Left lung (tissue), 10 donors: ENCODE measurements around the gene PLA2G4C. TPM values are rescaled to one million over a fixed set of nuclear protein-coding genes. Genes with fewer than 3 reads are reported as not detected.

ENCODE experiments used
- ATAC-seq: fragments of 200-7000 bp; cut with Tn5 transposase; one replicate; pipeline ENCODE4 v1.9.1; 2020; ENCODE audit warnings: moderate library complexity
- DNase-seq, 4 donors: peaks; one replicate each; pipeline ENCODE4 v3.0.0-alpha.2; 2013 to 2020
- H3K27ac ChIP-seq, 2 donors: fragments of 200-600 bp; sonication (generic) in 1 of 2; one replicate each; pipeline versions ENCODE4 v1.5.0 to v1.8.0; 2020 to 2021
- H3K27me3 ChIP-seq, 2 donors: fragments of 200-600 bp; sonication (generic) in 1 of 2; one replicate each; pipeline versions ENCODE4 v1.5.0 to v1.8.0; 2020 to 2021
- H3K36me3 ChIP-seq, 2 donors: fragments of 200-600 bp; sonication (generic) in 1 of 2; one replicate each; pipeline versions ENCODE4 v1.5.0 to v1.8.0; 2020 to 2021
- H3K4me1 ChIP-seq, 2 donors: fragments of 200-600 bp; one replicate each; pipeline ENCODE4 v1.8.0; 2021
- H3K4me3 ChIP-seq, 2 donors: fragments of 200-600 bp; sonication (generic) in 1 of 2; one replicate each; pipeline versions ENCODE4 v1.5.0 to v1.8.0; 2020 to 2021; ENCODE audit warnings: mild to moderate bottlenecking in 1 of 2
- H3K9me3 ChIP-seq, 2 donors: fragments of 200-600 bp; sonication (generic) in 1 of 2; one replicate each; pipeline versions ENCODE4 v1.5.0 to v1.8.0; 2020 to 2021
- CTCF ChIP-seq, 2 donors: fragments of 200-600 bp; sonication (generic) in 1 of 2; IDR thresholded peaks; one replicate each; pipeline versions ENCODE4 v1.5.0 to v1.8.0; 2021; ENCODE audit warnings: antibody characterized with exemption in 2 of 2
- intact Hi-C, 2 donors: fragments of 100-400 bp; cut with DNase I; formaldehyde crosslinking; loops; one replicate each; pipeline versions ENCODE4 v1.11.2 to v1.14.2; 2022
- polyA plus RNA-seq, 6 donors: library from polyadenylated mRNA; unstranded; fragments of 120-200 nt; gene quantifications; one replicate each; pipeline ENCODE4 v1.2.1, GENCODE V29; 2013; ENCODE audit not compliant: insufficient read length in 6 of 6
- total RNA-seq, 2 donors: library from RNA; stranded (reverse); fragmentation: NEBNext Ultra II Directional; extraction: Animal tissue kit (Norgen Biotek cat#: 25700); gene quantifications; one replicate each; pipeline ENCODE4 v1.2.1, GENCODE V29; 2021
- donor health status: DM: no; HTN: yes; CAD: no.
- donor health status: DM: no; HTN: no; CAD: no.

Gene PLA2G4C
- total and polyA plus RNA-seq, 8 donors, result 6.6 to 17.3 (median 10.7) TPM

GRCh38 chr19:48051335-48052033 is 59.1 kb downstream of the PLA2G4C start:
- H3K4me3 ChIP-seq, result no peak overlapping the region
- H3K27me3 ChIP-seq, result no peaks in the 10 kb centered on the region
- ATAC-seq (no peak), DNase-seq (no peak)
- H3K27ac ChIP-seq, result no peak overlapping the region
- intact Hi-C loops, result no loop called here
- no peaks in the 10 kb centered on the region for H3K36me3 ChIP-seq
- H3K9me3 ChIP-seq, result peaks cover 0 to 2% of the 10 kb centered on the region in 2 donors
- TF ChIP-seq CTCF (IDR thresholded peaks at IDR 0.05), result no peak
- H3K4me1 ChIP-seq, result no peaks in the 10 kb centered on the region

GRCh38 chr19:48044561-48044960 is 66.1 kb downstream of the PLA2G4C start:
- intact Hi-C loops, result no loop called here
- Histone ChIP-seq H3K27ac (no peak overlapping the region), H3K9me3 (no peaks in the 10 kb centered on the region), H3K27me3 (peaks cover 0 to 19% of the 10 kb centered on the region in 2 donors), H3K4me3 (no peak overlapping the region), H3K4me1 (no peaks in the 10 kb centered on the region), H3K36me3 (no peaks in the 10 kb centered on the region)
- DNase-seq, result no peak
- no peak for ATAC-seq
- TF ChIP-seq CTCF (IDR thresholded peaks at IDR 0.05), result no peak

GRCh38 chr19:48043675-48044258 is 66.8 kb downstream of the PLA2G4C start, which contains the start of gene CABP5:
TSS of gene CABP5 (minus strand) at chr19:48044079. CDS start at chr19:48043922, 157 bp downstream.
- Histone ChIP-seq H3K27me3 (peaks cover 0 to 19% of the 10 kb centered on the region in 2 donors), H3K36me3 (no peaks in the 10 kb centered on the region), H3K9me3 (no peaks in the 10 kb centered on the region), H3K27ac (no peak within 1 kb of the TSS), H3K4me3 (no peak within 1 kb of the TSS), H3K4me1 (no peaks in the 10 kb centered on the region)
- no peak for DNase-seq
- no peak for TF ChIP-seq CTCF (IDR thresholded peaks at IDR 0.05)
- intact Hi-C loops, result no loop called here
- no peak for ATAC-seq

- Histone ChIP-seq H3K36me3 (no peaks in the 10 kb centered on the region), H3K9me3 (peaks cover 0 to 11% of the 10 kb centered on the region in 2 donors), H3K4me1 (no peaks in the 10 kb centered on the region), H3K27me3 (peaks cover 0 to 19% of the 10 kb centered on the region in 2 donors), H3K4me3 (no peak overlapping the region), H3K27ac (no peak overlapping the region)
- ATAC-seq (no peak), DNase-seq (no peak)
- intact Hi-C loops, result no loop called here
- TF ChIP-seq CTCF (IDR thresholded peaks at IDR 0.05), result no peak
Measured at GRCh38 chr19:48041877-48042580, 68.6 kb downstream of the PLA2G4C start.

GRCh38 chr19:48036765-48037164 is 73.9 kb downstream of the PLA2G4C start:
- no peak for TF ChIP-seq CTCF (IDR thresholded peaks at IDR 0.05)
- peaks cover 0 to 23% of the 10 kb centered on the region in 2 donors for H3K9me3 ChIP-seq
- no peaks in the 10 kb centered on the region for H3K36me3 ChIP-seq
- intact Hi-C loops, result no loop called here
- no peaks in the 10 kb centered on the region for H3K4me1 ChIP-seq
- H3K27me3 ChIP-seq, result peaks cover 0 to 17% of the 10 kb centered on the region in 2 donors
- DNase-seq (no peak), ATAC-seq (no peak)
- no peak overlapping the region for H3K4me3 ChIP-seq
- H3K27ac ChIP-seq, result no peak overlapping the region
